ENCODE data around the gene KCNQ1.

GRCh38 chr11:2669634-2670469 is 225.0 kb downstream of the KCNQ1 start:
- TF ChIP-seq, protein P1, sequence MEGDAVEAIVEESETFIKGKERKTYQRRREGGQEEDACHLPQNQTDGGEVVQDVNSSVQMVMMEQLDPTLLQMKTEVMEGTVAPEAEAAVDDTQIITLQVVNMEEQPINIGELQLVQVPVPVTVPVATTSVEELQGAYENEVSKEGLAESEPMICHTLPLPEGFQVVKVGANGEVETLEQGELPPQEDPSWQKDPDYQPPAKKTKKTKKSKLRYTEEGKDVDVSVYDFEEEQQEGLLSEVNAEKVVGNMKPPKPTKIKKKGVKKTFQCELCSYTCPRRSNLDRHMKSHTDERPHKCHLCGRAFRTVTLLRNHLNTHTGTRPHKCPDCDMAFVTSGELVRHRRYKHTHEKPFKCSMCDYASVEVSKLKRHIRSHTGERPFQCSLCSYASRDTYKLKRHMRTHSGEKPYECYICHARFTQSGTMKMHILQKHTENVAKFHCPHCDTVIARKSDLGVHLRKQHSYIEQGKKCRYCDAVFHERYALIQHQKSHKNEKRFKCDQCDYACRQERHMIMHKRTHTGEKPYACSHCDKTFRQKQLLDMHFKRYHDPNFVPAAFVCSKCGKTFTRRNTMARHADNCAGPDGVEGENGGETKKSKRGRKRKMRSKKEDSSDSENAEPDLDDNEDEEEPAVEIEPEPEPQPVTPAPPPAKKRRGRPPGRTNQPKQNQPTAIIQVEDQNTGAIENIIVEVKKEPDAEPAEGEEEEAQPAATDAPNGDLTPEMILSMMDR (IDR thresholded peaks at IDR 0.05) = no peak
- TF ChIP-seq POLR2A (IDR thresholded peaks at IDR 0.05) = no peak
- TF ChIP-seq POLR2AphosphoS5 (IDR thresholded peaks at IDR 0.05) = no peak
- no peak for TF ChIP-seq EP300 (IDR thresholded peaks at IDR 0.05)

Measured in sigmoid colon (tissue), 4 donors.